Measurements from ENCODE around the gene UTP25.
A peak's percentile ranks its signal among the peaks of the same experiment; 100 is the strongest.

Gene UTP25

DNA sequence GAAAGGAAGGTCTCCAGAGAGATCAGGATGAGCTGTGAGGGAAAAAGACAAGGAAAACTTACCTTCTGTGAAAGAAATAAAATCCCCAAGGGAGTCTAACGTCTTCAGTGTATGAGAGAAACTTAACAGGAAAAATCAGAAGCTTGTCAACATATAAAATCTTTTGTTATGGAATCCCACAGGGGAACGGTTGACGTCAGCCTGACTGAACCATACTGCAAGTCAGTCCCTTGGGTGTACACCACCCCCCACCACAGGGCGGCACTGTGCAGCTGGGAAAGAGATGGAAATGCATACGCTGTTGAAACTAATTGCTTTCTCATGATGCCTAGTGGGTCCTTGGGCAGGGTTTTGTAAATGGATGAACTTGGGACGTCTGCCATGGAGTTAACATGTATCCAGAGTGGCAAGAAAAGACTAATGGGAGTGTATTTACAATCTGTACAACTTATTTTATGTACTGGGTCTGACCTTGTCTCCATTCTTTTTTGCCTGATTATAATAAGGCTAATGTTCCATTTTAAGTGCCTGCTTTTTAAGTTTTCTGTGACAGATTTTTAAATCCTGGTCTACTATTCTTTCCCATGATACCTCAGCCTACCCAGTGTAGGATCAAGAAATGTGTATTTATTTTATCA lies 22.7 kb downstream of the UTP25 start:
- H3K4me1 Mint-ChIP-seq, result no peaks in the 10 kb centered on the region
- peaks cover 52% of the 10 kb centered on the region for H3K36me3 Mint-ChIP-seq (ENCODE audit: low read depth)
- no peaks in the 10 kb centered on the region for H3K9me3 Mint-ChIP-seq
- TF ChIP-seq, protein P1, sequence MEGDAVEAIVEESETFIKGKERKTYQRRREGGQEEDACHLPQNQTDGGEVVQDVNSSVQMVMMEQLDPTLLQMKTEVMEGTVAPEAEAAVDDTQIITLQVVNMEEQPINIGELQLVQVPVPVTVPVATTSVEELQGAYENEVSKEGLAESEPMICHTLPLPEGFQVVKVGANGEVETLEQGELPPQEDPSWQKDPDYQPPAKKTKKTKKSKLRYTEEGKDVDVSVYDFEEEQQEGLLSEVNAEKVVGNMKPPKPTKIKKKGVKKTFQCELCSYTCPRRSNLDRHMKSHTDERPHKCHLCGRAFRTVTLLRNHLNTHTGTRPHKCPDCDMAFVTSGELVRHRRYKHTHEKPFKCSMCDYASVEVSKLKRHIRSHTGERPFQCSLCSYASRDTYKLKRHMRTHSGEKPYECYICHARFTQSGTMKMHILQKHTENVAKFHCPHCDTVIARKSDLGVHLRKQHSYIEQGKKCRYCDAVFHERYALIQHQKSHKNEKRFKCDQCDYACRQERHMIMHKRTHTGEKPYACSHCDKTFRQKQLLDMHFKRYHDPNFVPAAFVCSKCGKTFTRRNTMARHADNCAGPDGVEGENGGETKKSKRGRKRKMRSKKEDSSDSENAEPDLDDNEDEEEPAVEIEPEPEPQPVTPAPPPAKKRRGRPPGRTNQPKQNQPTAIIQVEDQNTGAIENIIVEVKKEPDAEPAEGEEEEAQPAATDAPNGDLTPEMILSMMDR (IDR thresholded peaks at IDR 0.05), result peak; percentile 61
- no peak overlapping the region for H3K4me3 Mint-ChIP-seq
- no peak overlapping the region for H3K27ac Mint-ChIP-seq
- no peaks in the 10 kb centered on the region for H3K27me3 Mint-ChIP-seq (ENCODE audit: low read depth, poor library complexity)
- DNase-seq, result peak; percentile 68

DNA sequence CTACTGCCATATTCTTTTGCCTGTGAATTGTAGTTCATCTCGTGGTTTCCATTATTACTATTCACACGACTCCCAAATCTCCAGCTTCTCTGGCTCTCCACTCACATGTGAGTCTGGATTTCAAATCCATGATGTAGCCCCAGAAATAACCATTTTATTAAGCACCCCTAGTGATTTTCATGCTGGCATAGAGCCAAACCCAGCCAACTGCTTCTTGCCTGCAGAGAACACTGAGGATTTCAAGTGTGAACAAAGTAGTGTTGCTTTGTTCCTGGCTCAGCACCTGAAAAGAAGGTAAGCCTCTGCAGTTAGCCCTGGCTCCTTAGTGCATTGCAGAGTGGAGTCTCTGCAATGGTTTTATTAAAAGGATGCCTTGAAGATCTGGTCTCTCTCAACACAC lies 25.9 kb downstream of the UTP25 start:
- H3K27ac Mint-ChIP-seq, result no peak overlapping the region

DNA sequence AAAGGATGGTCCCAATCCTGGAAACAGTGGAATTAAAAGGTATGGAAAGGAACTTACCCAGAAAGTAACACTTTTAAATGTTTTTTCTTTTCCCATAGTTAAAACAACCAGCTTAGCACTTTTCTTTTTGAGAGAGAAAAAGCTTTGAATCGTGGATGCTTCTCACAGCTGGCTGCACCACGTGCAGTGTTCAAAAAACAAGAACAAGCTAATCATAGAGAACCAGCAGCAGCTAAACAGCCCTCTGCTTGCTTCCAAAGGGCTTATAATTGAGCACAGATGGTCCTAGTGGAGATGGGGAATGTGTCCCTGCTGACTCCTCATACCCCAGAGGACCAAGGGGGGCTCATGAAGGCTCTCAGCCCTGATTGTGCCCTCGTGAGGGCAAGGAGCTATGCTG lies 26.4 kb downstream of the UTP25 start:
- no peaks in the 10 kb centered on the region for H3K4me1 Mint-ChIP-seq
- H3K27me3 Mint-ChIP-seq (ENCODE audit: low read depth, poor library complexity), result no peaks in the 10 kb centered on the region
- no peaks in the 10 kb centered on the region for H3K9me3 Mint-ChIP-seq
- DNase-seq, result no peak
- H3K36me3 Mint-ChIP-seq (ENCODE audit: low read depth), result peaks cover 38% of the 10 kb centered on the region
- TF ChIP-seq, protein P1 (IDR thresholded peaks at IDR 0.05), result no peak
- H3K4me3 Mint-ChIP-seq, result no peak overlapping the region
- H3K27ac Mint-ChIP-seq, result peak overlapping the region; percentile 59

More for the DNA sequence above, 25.9 kb downstream of the UTP25 start:
- H3K4me3 Mint-ChIP-seq, result no peak overlapping the region
- DNase-seq, result no peak
- H3K4me1 Mint-ChIP-seq, result no peaks in the 10 kb centered on the region
- H3K27me3 Mint-ChIP-seq (ENCODE audit: low read depth, poor library complexity), result no peaks in the 10 kb centered on the region
- peaks cover 38% of the 10 kb centered on the region for H3K36me3 Mint-ChIP-seq (ENCODE audit: low read depth)
- H3K9me3 Mint-ChIP-seq, result no peaks in the 10 kb centered on the region
- TF ChIP-seq, protein P1 (IDR thresholded peaks at IDR 0.05), result no peak

DNA sequence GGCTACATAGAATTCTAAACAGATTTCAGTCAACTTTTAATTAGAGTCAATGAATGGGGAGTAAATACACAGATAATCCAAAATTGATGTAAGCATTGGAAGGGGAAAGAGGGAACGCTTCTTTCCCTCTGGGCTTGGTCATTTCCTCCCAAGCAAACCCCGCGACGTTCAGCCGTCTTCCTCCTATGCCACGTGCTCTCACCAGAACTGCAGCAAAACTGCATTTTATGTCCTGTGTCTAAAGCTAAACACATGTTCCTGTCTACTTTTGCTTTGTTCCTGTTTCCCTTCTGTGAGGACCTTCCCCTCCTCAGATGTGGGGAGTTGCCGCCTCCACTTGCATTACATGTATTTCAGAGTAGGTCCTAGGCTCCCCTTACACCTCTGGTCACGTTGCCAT lies 27.2 kb downstream of the UTP25 start:
- H3K27me3 Mint-ChIP-seq (ENCODE audit: low read depth, poor library complexity), result no peaks in the 10 kb centered on the region
- no peak for DNase-seq
- no peaks in the 10 kb centered on the region for H3K9me3 Mint-ChIP-seq
- H3K4me3 Mint-ChIP-seq, result no peak overlapping the region
- H3K4me1 Mint-ChIP-seq, result no peaks in the 10 kb centered on the region
- peaks cover 38% of the 10 kb centered on the region for H3K36me3 Mint-ChIP-seq (ENCODE audit: low read depth)
- TF ChIP-seq, protein P1 (IDR thresholded peaks at IDR 0.05), result no peak
- H3K27ac Mint-ChIP-seq, result no peak overlapping the region

DNA sequence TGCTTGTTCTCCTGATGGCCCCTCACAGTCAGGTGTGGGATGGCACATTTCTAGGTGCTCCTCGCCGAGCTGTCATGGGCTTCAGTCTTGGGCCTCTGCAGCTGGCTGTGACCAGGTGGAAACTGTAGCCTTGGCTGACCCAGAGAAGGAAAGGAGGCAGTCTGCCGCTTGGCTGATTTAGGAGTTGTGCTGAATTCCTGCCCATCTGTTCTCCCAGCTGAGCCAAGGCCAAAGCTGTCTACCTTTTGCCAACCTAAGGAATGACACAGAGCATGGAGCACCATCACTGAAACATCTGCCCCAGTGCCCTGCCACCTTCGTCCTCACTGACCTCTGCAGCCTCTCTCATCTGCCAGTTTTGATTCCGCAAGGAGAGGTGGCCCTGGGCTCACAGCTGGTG lies 27.9 kb downstream of the UTP25 start:
- TF ChIP-seq, protein P1 (IDR thresholded peaks at IDR 0.05), result no peak
- peaks cover under 1% of the 10 kb centered on the region for H3K27me3 Mint-ChIP-seq (ENCODE audit: low read depth, poor library complexity)

DNA sequence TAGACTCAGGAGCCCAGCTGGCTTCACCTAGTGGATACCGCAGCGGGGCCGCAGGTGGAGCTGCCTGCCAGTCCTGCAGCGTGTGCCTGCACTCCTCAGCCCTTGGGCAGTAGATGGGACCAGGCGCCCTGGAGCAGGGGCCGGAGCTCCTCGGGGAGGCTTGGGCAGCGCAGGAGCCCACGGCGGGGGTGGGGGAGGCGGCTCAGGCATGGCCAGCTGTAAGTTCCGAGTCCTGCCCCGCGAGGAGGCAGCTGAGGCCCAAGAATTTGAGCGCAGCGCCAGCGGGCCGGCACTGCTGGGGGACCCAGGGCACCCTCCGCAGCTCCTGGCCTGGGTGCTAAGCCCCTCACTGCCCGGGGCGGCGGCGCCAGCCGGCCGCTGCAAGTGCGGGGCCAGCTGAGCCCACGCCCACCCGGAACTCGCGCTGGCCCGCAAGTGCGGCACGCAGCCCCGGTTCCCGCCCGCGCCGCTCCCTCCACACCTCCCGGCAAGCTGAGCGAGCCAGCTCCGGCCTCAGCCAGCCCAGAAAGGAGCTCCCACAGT lies 30.9 kb downstream of the UTP25 start:
- TF ChIP-seq, protein P1 (IDR thresholded peaks at IDR 0.05), result no peak

More for the DNA sequence above, 27.9 kb downstream of the UTP25 start:
- DNase-seq, result no peak
- H3K4me1 Mint-ChIP-seq, result no peaks in the 10 kb centered on the region
- H3K4me3 Mint-ChIP-seq, result no peak overlapping the region
- no peak overlapping the region for H3K27ac Mint-ChIP-seq
- no peaks in the 10 kb centered on the region for H3K9me3 Mint-ChIP-seq
- peaks cover 38% of the 10 kb centered on the region for H3K36me3 Mint-ChIP-seq (ENCODE audit: low read depth)

More for the DNA sequence above, 30.9 kb downstream of the UTP25 start:
- no peak for DNase-seq
- Mint-ChIP-seq H3K4me3 (no peak overlapping the region), H3K4me1 (peaks cover 6% of the 10 kb centered on the region), H3K9me3 (no peaks in the 10 kb centered on the region), H3K27ac (no peak overlapping the region), H3K36me3 (ENCODE audit: low read depth) (peaks cover 13% of the 10 kb centered on the region), H3K27me3 (ENCODE audit: low read depth, poor library complexity) (peaks cover 30% of the 10 kb centered on the region)
